ENCODE measurements around the gene HEMK1.

HEMK1 gene

GRCh38 chr3:50612970-50613846, 43.9 kb downstream of the HEMK1 start:
- DNase-seq (ENCODE audit: low read depth, low spot score): no peak

GRCh38 chr3:50615190-50615589, 45.9 kb downstream of the HEMK1 start:
- DNase-seq (ENCODE audit: low read depth, low spot score): no peak

GRCh38 chr3:50616003-50616769, 46.9 kb downstream of the HEMK1 start:
- peak; percentile 64 for DNase-seq (ENCODE audit: low read depth, low spot score)

- DNase-seq (ENCODE audit: low read depth, low spot score): peak; percentile 90
Measured at GRCh38 chr3:50616770-50617095, 47.4 kb downstream of the HEMK1 start.

GRCh38 chr3:50617096-50617791, 47.9 kb downstream of the HEMK1 start, which contains the start of gene MAPKAPK3:
TSS of gene MAPKAPK3 (plus strand) at chr3:50617151. CDS start at chr3:50617566, 415 bp downstream.
- no peak for DNase-seq (ENCODE audit: low read depth, low spot score)

GRCh38 chr3:50617911-50618481, 48.7 kb downstream of the HEMK1 start:
- DNase-seq (ENCODE audit: low read depth, low spot score): no peak

GRCh38 chr3:50620420-50620819, 51.1 kb downstream of the HEMK1 start:
- DNase-seq (ENCODE audit: low read depth, low spot score): no peak

GRCh38 chr3:50620820-50621219, 51.5 kb downstream of the HEMK1 start:
- DNase-seq (ENCODE audit: low read depth, low spot score): no peak

GRCh38 chr3:50622881-50623280, 53.6 kb downstream of the HEMK1 start:
- no peak for DNase-seq (ENCODE audit: low read depth, low spot score)

GRCh38 chr3:50623840-50624474, 54.6 kb downstream of the HEMK1 start:
- no peak for DNase-seq (ENCODE audit: low read depth, low spot score)

- no peak for DNase-seq (ENCODE audit: low read depth, low spot score)
Measured at GRCh38 chr3:50624634-50625033, 55.3 kb downstream of the HEMK1 start.

- no peak for DNase-seq (ENCODE audit: low read depth, low spot score)
Measured at GRCh38 chr3:50625231-50626182, 56.2 kb downstream of the HEMK1 start.

- no peak for DNase-seq (ENCODE audit: low read depth, low spot score)
Measured at GRCh38 chr3:50626401-50626800, 57.1 kb downstream of the HEMK1 start.

GRCh38 chr3:50627407-50628051, 58.2 kb downstream of the HEMK1 start:
- DNase-seq (ENCODE audit: low read depth, low spot score): no peak

GRCh38 chr3:50628601-50629000, 59.3 kb downstream of the HEMK1 start:
- no peak for DNase-seq (ENCODE audit: low read depth, low spot score)

- no peak for DNase-seq (ENCODE audit: low read depth, low spot score)
Measured at GRCh38 chr3:50630394-50630793, 61.1 kb downstream of the HEMK1 start.

GRCh38 chr3:50630877-50631276, 61.6 kb downstream of the HEMK1 start:
- DNase-seq (ENCODE audit: low read depth, low spot score): no peak

GRCh38 chr3:50632450-50632849, 63.1 kb downstream of the HEMK1 start:
- DNase-seq (ENCODE audit: low read depth, low spot score): no peak

GRCh38 chr3:50633230-50633790, 64.0 kb downstream of the HEMK1 start:
- DNase-seq (ENCODE audit: low read depth, low spot score): no peak

All from activated CD4-positive, CD25-positive, alpha-beta regulatory T cell treated with anti-CD3 and anti-CD28 coated beads, Interleukin-2, amount 50 U/mL, for 16 hours (primary cell).